Stimulated activated CD4-positive, alpha-beta T cell treated with anti-CD3 and anti-CD28 coated beads, Interleukin-4, amount 100 ng/mL, for 4 hours (primary cell): ENCODE data around the gene GHR.

ENCODE experiments used
- DNase-seq, 2 experiments: peaks; one replicate each; pipeline ENCODE4 v3.0.0-alpha.2; 2020

The GHR gene

DNA sequence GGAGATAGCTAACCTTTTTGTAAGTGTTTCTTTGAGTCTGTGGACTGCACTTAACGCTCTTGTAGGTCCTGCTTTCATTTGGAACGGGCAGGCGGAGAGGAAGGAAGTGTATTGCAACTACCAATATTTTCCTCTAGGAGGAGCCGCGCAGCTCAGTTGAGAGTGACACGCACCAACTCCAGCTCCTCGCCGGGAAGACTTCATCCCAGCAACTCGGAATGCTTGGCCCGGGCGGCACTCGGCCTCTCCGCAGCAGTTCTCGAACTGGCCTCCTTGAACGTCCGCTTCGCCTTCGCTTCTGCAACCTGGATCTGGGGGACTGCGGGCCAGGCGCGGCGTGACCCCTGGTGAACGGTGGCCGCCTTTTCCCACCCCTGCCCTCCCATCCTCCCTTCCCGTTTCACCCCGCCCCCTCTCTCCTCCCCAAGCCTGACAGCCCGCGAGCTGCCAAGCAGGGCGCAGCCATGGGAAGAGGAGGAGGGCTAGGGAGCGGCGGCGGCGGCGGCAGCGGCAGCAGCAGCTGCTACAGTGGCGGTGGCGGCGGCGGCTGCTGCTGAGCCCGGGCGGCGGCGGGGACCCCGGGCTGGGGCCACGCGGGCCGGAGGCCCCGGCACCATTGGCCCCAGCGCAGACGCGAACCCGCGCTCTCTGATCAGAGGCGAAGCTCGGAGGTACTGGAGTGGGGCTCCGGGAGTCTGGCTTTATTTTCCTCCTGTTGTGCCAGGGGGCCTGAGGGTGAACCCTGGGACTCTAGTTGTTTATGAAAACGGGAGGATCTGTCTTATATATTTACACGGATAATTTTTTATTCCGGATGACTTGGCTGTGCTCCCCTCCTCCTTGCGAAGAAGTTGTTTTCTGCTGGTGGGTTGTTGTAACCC is at the start of gene GHR:
GHR (plus strand) TSS at position 155 of the 881 bp plus-strand sequence. CDS start 142,436 bp downstream, outside the sequence.
- DNase-seq, result no peak

DNA sequence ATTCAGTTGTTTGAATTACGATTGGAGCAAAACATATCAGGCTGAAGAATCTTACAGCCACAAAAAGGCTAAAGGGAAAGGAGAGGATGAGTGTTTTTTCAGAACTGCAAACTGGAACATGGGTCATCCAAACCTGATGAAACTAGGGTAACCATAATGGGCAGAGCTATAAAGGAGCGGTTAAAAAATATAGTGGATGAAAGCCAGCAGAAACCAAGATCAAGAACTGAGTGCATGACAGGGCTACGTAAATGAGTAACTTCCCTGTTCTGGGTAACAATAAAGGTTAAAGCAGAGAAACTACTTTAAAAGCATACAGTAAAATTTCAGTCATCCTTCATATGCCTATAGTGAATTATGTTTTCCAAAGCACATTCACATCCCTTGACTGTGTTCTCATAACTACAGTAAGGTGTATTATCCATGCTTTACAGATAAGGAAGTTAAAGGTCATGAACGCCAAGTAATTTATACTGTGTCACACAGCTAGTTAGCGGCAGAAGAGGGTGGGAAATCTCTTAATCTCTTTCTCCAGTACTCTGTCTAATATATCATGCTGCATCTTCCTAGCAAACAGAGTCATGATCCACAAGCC is 48.5 kb upstream of the GHR start:
- no peak for DNase-seq

DNA sequence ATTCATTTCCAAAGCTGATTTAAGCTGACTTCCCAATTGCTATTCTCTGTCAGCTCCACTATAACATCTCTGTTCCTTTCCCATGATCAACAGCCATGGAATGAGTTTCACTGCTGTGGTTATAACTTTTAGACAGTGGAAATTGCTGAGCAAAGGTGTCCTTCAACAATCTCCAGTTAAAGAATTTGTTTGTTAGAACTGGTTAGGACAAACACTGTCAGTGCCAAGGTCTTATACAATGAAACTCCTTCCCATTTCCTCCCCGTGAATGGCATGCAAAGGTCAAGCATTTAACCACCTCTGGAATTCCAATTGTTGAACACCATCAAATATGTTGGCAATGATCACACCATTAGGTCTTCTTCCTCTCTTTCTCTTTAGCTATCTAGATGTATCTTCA is 45.7 kb upstream of the GHR start:
- DNase-seq, result no peak

DNA sequence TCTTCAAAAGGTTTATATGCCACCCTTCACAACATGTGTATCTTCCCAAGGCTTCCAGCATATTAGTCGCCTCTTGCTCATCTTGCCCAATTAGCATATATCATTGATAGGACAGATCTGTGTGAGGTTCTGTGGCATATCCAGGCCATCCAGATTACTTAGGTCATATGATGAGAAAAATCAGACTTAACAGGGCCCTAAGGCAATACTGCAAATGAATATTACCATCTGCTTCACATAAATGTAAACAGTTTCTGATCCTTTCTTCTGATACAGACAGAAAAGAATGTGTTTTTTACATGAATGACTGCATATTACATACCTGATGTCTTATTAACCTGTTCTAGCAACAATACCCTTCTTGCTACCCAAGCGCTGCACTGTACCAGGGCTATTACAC is 41.3 kb upstream of the GHR start:
- DNase-seq, result no peak

DNA sequence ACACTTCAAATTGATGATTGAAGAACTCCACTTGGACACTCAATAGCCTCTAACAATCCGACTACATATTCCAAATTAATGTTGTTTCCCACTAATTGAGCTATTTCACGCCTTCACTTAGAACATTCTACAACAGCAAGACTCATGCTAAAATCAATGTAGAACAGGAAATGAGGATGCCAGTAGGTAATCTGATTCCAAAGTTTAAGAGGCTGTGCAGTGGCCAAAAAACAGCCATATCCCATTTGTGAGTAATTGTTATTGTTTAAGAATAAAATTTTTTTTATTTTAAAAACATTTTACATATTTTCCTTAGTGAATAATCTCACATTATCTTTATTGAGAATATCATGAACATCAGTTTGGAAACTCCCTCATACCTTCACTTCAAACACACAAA is 35.7 kb upstream of the GHR start:
- DNase-seq, result no peak

DNA sequence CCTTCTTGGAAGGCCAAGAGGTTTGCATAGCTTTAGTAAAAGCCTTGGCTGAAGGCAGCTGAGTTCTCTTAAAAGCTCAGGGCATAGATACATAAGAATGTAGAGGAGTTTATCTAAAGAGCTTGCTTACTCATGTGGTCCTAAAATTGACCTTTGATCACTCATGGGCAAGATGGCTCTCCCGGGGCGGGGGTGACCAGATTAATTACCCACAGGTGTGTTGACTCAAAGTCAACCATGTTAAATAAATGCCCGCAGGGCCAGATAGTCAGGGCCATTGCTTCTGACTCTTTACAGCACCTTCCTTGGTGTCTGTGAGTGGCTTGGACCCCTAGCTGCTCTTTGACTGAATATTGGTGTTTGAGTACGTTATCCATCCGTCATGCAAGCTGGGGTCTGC is 33.1 kb upstream of the GHR start:
- no peak for DNase-seq

DNA sequence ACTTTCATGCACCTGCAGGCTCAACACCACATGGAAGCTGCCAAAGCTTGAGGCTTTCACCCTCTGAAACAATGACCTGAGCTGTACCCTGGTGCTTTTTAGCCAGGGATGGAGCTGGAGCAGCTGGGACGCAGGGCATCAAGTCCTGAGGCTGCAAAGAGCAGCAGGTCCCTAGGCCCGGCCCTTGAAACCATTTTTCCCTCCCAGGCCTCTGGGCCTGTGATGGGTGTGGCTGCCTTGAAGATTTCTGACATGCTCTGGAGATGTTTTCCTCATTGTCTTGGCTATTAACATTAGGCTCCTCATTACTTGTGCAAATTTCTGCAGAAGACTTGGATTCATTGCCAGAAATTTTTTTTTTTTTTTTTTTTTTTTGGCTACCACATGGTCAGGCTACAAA is 30.3 kb upstream of the GHR start:
- DNase-seq, result no peak

DNA sequence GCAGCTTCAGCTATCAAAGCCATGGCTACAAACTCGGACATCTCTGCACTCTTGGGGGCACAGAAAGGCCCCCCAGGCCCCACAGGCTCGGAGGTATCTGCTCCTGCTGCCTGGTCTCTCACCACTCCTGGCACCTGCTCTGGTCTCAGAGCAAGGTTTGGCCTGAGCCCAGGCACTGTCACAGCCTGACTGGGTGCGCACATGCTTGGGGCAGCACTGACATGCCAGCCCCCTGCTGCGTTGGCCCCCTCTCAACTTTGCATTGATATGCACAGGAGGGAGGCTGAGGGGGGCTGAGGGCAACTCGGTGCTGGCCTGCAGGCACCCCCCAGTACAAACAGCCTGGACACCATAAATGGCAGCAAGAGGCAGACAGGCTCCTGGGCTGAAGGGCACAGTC is 27.1 kb upstream of the GHR start:
- no peak for DNase-seq

DNA sequence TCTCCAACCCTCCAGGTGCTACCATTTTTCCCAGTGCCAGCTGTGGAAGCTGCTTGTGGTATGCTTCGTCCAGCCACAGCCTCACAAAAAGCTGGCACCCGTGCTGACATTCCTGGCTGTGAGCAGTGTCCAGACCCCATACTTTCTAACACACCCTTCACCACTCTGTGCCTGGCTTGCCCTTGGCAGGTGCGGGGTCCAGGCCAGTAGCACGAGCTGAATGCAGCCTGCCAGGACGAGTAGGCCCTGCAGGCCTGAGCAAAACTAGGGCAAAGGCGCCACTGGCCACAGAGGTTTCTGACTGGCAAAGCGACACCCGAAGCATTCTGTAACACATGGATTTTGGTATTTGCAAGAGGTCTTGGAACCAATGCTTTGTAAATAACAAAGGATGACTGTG is 26.0 kb upstream of the GHR start:
- DNase-seq, result no peak

DNA sequence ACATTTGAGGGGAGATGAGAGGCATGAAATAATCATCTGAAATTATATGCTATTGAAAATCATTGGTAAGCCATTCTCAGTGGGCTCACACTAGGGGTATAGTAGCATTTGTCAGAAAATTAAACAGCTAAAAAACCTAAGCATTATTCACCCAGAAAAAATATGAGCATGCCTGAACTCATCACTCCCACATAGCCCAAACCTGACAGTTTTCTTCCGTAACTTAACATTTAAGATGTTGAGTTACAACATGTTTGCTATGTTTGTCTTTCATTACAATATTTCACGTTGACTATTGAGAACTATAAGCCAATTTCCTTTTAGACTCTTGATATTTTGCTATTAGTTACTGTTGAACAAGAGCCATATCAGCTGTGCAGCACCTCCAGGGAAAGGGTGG is 23.5 kb upstream of the GHR start:
- no peak for DNase-seq

DNA sequence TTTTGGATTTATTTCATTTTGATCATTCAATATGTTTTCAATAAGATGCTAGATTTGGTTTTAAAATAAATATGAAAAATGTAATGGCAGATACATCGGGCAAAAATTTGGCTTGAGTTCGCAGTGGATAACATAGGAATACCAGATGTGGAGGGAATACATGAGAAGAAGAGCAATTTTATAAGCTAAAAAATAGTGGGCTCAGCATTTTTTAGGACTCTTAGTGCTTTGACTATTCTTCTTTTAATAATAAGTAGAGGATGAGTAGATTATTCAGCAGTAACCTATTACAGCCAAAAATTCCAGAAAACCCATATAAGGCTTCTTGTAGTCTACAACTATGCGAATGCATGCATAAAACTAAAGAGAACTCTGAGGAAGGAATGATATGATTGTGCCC is 22.8 kb upstream of the GHR start:
- no peak for DNase-seq

DNA sequence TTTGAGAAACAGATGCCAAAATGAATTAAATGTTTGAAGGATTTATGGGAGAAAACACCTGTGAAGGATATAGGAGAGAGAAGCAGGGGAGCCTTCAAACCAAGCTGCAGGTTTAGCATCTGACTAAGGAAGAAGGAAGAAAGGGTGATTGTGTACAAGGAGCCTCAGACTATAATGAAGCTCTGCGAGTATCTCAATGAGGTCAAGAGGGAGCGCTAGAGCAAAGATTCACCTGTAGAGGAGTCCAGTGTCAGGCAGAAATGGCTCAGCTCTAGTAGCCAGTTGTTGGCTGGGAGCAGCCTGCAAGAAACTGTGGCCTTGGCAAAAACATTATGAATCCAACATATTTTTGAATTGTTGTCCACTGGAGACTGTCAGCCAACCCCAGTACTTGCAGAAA is 20.0 kb upstream of the GHR start:
- no peak for DNase-seq

DNA sequence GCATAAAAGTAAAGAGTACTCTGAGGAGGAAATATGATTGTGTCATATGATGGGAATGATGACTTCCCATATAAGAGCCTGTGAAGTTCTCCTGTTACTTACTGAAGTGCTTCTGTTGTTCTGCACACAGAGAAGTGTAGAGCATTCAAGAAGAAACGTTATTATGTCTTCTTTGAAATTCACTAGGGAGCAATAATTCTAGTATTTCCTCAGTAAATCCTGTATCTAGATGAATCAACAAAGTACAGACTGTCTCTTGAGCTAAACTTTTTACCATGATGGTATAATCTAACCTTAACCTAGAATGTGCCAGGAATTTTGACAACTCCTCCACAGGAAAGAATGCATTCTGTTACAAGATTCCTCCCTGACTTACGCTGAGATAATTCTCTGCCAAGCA is 18.9 kb upstream of the GHR start:
- DNase-seq, result no peak

DNA sequence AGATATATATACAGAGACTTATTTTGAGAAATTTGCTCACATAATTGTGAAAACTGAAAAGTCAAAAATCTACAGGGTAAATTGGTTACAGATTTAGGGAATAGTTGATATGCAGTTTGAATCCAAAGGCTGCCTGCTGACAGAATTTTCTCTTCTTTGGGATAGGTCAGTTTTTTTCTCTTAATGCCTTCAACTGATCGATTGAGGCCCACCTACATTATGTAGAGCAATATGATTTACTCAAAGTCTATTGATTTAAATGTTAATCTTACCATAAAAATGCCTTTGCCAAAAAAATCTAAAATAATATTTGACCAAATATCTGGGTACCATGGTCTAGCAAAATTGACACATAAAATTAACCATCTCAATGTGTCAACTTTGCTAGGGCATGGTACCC is 3.9 kb upstream of the GHR start:
- DNase-seq, result no peak

DNA sequence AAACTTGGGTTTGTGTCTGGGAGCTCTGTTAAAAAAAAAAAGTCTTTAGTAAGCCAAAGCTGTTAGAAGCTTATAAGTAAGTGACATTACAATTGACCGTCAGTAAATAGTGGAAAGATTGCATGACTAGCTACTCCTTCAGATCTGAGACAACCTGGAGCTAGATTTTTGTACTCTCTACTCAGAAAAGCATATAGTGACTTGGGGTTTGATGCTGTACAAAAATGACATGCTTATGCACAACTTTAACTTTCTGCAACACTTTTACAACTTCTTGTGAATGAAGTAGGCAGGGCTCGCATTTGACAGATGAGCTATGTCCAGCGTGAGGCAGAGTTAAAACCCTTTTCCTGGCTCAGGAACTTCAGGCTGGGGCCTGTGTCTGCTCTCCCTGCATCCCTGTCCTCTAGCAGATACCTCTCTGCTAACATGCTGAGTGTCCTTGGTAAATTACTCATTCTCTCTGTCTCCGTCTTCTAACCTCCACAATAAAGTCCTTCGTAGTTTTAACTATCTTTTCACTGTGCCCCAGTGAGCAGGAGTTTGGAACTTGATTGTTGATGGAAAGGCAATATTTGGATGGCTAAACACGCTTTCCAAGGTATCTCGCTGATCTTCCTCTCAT is 471 bp upstream of the GHR start:
- no peak for DNase-seq

DNA sequence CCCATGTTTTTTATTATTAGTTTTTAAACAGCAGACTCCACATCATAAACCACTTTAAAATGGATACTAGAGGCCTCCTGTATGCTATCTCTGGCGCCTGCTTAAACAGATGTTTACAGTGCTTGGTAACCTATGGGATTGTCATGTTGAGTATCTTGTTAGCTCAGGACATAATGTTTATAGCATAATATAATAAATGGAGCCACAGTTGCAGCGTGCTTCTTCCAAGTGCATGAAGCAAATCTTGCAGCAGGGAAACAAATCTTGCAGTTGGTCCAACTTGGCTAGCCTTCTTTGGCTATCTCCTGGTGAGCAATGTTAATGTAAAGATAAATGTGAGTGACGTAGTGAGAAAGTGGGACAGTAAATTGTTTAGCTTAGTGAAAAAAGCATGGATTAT is 2.8 kb downstream of the GHR start:
- no peak for DNase-seq

DNA sequence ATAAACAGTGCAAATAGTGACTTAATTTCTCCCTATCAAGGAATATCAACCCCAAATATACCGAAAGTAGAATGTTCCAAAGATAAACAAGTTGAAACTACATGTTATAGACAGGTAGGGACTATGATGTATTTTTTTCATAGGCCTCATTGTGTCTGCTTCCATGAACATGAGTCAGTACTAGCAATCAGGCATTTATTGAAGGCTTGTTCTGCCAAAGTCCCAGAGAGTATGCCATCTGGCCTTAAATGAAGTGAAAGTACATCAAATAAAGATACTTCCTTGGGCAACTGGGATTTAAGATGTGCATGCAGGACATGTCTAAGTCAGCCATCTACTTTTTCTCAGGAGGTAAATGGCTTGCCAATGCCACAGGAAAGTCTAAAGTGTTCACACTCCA is 6.5 kb downstream of the GHR start:
- DNase-seq, result no peak

DNA sequence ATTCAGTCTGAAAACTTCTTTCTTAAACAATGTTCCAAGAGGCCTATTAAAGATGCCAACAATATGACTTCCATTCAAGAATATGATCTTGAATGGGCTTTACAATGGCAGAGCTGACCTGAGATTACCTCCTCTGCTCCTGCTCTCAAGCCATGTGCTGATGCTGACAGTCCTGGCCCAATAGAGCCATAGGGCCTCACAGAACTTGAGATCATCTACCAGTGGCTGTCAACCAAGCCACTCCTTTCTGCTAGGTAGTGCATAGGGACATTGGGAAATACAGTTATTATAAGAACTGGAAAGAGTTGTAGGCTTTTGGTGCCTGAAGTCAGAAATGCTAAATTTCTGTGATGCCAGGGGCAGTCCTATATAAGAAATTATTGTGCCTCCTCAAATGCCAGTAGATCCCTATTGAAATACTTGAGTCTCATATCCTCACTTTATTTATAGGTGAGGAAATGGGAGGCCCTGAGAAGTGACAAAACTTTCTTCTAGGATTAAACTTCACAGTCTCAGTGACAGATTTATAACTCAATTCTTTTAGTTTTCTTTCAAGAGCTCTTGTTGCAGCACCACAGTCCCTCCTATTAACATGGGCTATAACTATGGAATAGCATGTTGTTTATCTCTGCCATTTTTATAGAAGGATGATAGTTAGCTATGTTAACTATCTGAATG is 10.9 kb downstream of the GHR start:
- no peak for DNase-seq

DNA sequence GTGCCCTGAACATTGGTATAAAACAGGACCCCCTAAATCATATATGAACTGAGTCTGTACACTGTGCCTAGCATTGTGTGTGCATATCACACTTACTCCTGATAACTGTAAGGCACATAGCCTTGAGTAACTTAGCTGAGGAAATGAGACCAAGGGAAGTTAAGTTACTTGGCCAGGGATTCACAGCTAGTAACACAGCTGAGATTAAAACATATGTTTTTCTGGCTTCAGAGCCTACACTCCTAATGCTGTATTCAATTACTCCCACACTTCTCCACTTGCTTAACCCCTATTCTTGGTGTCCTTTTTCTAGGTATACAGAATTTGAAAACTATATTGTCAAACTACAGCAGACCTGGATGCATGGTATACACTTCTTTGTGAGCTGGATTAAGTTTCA is 12.8 kb downstream of the GHR start:
- DNase-seq, result no peak

DNA sequence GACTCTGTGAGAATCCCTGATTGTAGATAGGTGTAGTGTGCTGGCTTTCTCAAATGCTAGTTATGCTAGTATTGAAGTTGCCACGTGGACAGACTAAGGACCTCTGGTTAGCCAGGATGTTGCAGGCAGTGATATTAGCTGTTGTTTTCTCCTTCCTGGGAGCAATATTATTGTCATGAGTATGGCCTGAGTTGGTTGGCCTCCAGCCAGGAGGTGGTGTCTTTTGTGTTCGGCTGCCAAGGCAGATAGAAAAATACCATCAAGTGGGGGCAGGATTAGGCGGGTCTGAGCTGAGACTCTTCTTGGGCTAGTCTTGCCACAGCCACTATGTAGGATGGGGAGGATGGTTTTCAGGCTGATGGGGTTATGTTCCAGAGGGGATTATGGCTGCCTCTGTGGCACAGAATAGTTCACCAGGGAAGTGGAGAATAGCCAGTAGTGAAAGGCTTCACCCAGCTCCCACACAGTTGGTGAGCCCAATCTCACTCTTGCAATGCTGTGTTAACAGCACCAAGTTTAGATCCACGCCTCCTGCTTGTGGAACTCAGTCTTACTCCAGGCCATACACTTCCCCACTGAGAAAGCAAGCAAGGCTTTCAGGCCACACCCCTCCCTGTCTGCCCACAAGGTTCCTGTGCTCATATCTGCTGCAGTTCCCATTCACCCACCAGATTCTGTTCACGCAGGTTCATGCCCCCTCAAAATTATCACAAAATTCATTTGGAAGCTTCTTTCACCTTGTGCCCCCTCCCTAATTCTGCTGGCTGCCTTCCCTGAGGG is 31.2 kb downstream of the GHR start:
- DNase-seq, result no peak

DNA sequence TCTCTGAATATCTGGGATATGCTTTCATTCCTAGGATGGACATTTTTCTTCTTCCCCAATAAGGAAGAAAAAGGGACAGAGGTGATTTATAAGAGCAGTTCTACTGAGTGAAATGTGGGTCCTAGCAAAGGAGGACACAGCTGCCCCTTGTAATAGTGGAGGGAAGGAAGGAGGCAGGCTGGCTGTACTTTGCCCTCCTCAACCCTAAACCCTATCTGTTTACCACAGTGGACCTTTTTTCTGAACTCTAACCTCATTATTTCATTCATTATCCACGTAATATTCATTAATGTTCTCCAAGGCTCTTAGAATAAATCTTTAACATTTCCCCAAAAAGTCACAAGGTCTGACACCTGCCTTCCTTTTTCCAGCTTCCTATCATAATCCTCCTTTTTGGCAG is 37.8 kb downstream of the GHR start:
- DNase-seq, result no peak

DNA sequence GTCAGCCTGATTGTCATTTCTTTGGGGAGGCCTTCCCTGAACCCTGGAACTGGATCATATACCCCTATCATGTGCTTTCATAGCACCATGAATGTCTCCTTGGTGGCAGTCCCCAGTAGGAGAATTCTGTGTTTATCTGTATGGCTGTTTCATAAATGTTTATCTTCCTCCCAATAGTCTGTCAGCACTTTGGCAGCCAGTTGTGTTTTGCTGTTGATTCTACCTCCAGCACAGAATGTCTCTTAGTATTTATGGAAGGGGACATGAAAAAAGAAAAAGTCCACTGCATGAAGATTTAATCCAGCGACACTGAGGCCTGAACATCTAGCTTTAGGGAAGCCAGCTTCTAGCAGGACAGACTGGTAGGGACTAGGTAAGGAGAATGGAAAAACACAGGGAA is 38.3 kb downstream of the GHR start:
- DNase-seq, result no peak

DNA sequence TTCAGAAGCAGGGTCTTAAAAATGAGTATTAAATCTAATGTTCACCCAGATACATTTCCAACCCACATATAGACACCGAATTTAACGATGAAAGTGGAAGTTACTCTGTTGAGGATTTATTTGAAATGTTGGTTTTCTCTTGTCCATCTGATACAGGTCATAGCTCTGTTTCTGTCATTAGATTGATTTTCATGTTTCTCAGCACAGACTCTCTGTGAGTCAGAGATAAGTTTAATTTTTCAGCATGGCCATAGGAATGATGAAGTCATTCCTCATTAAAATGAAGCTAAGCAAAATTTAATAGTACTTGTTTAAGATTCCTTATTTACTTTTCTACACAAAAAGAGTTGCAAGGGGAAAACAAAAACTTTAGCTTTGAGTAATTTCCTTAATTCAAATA is 38.8 kb downstream of the GHR start:
- no peak for DNase-seq
